Measurements from ENCODE around the gene KNCN.

The KNCN gene

GRCh38 chr1:46510341-46510997, 41.0 kb downstream of the KNCN start:
- Histone ChIP-seq H3K4me3 (ENCODE audit: low read length) (no peak overlapping the region), H3F3A (ENCODE audit: insufficient read depth, low read length) (no peaks in the 10 kb centered on the region), H3K36me3 (replicated peaks; ENCODE audit: insufficient read depth, low read length) (no peaks in the 10 kb centered on the region), H3K27me3 (replicated peaks; ENCODE audit: insufficient read depth, low read length) (peaks cover 23% of the 10 kb centered on the region), H3K9me2 (replicated peaks; ENCODE audit: insufficient read depth, low read length) (no peaks in the 10 kb centered on the region), H3K4me1 (ENCODE audit: low read length) (no peaks in the 10 kb centered on the region), H3K9ac (ENCODE audit: low read length) (no peak overlapping the region), H3K79me2 (ENCODE audit: low read length) (no peaks in the 10 kb centered on the region), H2AFZ (ENCODE audit: low read length) (no peak overlapping the region), H4K20me1 (ENCODE audit: insufficient read depth, low read length) (no peaks in the 10 kb centered on the region), H3K4me2 (ENCODE audit: low read depth, low read length) (no peak overlapping the region), H3K9me3 (replicated peaks; ENCODE audit: insufficient read depth, low read length) (no peaks in the 10 kb centered on the region), H3K27ac (ENCODE audit: low read length) (no peak overlapping the region)
- DNase-seq, result no peak
- TF ChIP-seq CTCF (IDR thresholded peaks at IDR 0.05; ENCODE audit: low read length) (no peak), EZH2phosphoT487 (IDR thresholded peaks at IDR 0.05; ENCODE audit: low read length) (no peak), EZH2 (optimal IDR thresholded peaks at IDR 0.05; ENCODE audit: low read depth, low read length) (no peak)

DNA sequence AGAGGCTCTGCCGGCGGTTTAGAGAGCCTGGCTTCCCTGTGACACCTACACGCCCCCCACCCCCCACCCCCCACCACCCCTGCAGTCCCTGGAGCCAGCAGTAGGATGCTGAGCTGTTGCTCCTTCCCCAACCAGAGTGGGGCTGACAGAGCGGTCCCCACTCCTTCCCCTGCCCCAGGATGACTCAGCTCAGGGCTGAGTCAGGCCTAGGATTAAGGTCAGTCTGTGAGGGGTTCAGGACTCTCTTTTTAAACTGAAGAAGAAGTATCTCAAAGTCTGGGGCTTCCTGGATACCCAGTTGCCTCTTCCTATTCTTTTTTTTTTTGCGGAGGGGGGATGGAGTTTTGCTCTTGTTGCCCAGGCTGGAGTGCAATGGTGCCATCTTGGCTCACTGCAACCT, 42.7 kb downstream of the KNCN start:
- Histone ChIP-seq H3K79me2 (ENCODE audit: low read length) (no peaks in the 10 kb centered on the region), H4K20me1 (ENCODE audit: insufficient read depth, low read length) (no peaks in the 10 kb centered on the region), H3K9me3 (replicated peaks; ENCODE audit: insufficient read depth, low read length) (no peaks in the 10 kb centered on the region), H2AFZ (ENCODE audit: low read length) (no peak overlapping the region), H3F3A (ENCODE audit: insufficient read depth, low read length) (no peaks in the 10 kb centered on the region), H3K4me1 (ENCODE audit: low read length) (no peaks in the 10 kb centered on the region), H3K4me3 (ENCODE audit: low read length) (no peak overlapping the region), H3K27ac (ENCODE audit: low read length) (no peak overlapping the region), H3K27me3 (replicated peaks; ENCODE audit: insufficient read depth, low read length) (peaks cover 23% of the 10 kb centered on the region), H3K9ac (ENCODE audit: low read length) (no peak overlapping the region), H3K36me3 (replicated peaks; ENCODE audit: insufficient read depth, low read length) (no peaks in the 10 kb centered on the region), H3K4me2 (ENCODE audit: low read depth, low read length) (no peak overlapping the region), H3K9me2 (replicated peaks; ENCODE audit: insufficient read depth, low read length) (no peaks in the 10 kb centered on the region)
- TF ChIP-seq EZH2 (optimal IDR thresholded peaks at IDR 0.05; ENCODE audit: low read depth, low read length), result no peak
- no peak for TF ChIP-seq EZH2phosphoT487 (IDR thresholded peaks at IDR 0.05; ENCODE audit: low read length)
- no peak for TF ChIP-seq CTCF (IDR thresholded peaks at IDR 0.05; ENCODE audit: low read length)
- no peak for DNase-seq

GRCh38 chr1:46506470-46507219, 44.8 kb downstream of the KNCN start:
- no peak for DNase-seq
- no peak overlapping the region for H3K4me2 ChIP-seq (ENCODE audit: low read depth, low read length)
- H3K4me3 ChIP-seq (ENCODE audit: low read length), result no peak overlapping the region
- no peaks in the 10 kb centered on the region for H3K9me2 ChIP-seq (replicated peaks; ENCODE audit: insufficient read depth, low read length)
- peaks cover 3% of the 10 kb centered on the region for H3K27me3 ChIP-seq (replicated peaks; ENCODE audit: insufficient read depth, low read length)
- H3K9me3 ChIP-seq (replicated peaks; ENCODE audit: insufficient read depth, low read length), result no peaks in the 10 kb centered on the region
- H3K27ac ChIP-seq (ENCODE audit: low read length), result no peak overlapping the region
- no peak overlapping the region for H3K9ac ChIP-seq (ENCODE audit: low read length)
- no peak for TF ChIP-seq CTCF (IDR thresholded peaks at IDR 0.05; ENCODE audit: low read length)
- no peak for TF ChIP-seq EZH2phosphoT487 (IDR thresholded peaks at IDR 0.05; ENCODE audit: low read length)
- no peak for TF ChIP-seq EZH2 (optimal IDR thresholded peaks at IDR 0.05; ENCODE audit: low read depth, low read length)
- H3K79me2 ChIP-seq (ENCODE audit: low read length), result no peaks in the 10 kb centered on the region
- H3F3A ChIP-seq (ENCODE audit: insufficient read depth, low read length), result no peaks in the 10 kb centered on the region
- H4K20me1 ChIP-seq (ENCODE audit: insufficient read depth, low read length), result no peaks in the 10 kb centered on the region
- no peaks in the 10 kb centered on the region for H3K36me3 ChIP-seq (replicated peaks; ENCODE audit: insufficient read depth, low read length)
- no peaks in the 10 kb centered on the region for H3K4me1 ChIP-seq (ENCODE audit: low read length)
- H2AFZ ChIP-seq (ENCODE audit: low read length), result no peak overlapping the region
